Mucosa of stomach (tissue), 1 donor: ENCODE data around the gene GPR68.
"Not testable (repeated sequence)": the region's sequence is repeated elsewhere in the genome, so short reads cannot be mapped to it uniquely, and the experiment has no call there.

Experiments used
- H3K27me3 ChIP-seq: one replicate; pipeline ENCODE4 v1.7.0; 2013; ENCODE audit warnings: mild to moderate bottlenecking, low read length; ENCODE audit not compliant: control insufficient read depth, insufficient read depth
- H3K36me3 ChIP-seq: one replicate; pipeline ENCODE4 v1.7.0; 2013; ENCODE audit warnings: low read length; ENCODE audit not compliant: control insufficient read depth, insufficient read depth
- H3K4me1 ChIP-seq: one replicate; pipeline ENCODE4 v1.7.0; 2013; ENCODE audit warnings: mild to moderate bottlenecking, low read length; ENCODE audit not compliant: control insufficient read depth, insufficient read depth
- H3K4me3 ChIP-seq: one replicate; pipeline ENCODE4 v1.7.0; 2013; ENCODE audit warnings: low read length
- H3K9ac ChIP-seq: one replicate; pipeline ENCODE4 v1.7.0; 2013; ENCODE audit warnings: mild to moderate bottlenecking, low read length, moderate library complexity
- H3K9me3 ChIP-seq: one replicate; pipeline ENCODE4 v1.7.0; 2013; ENCODE audit warnings: mild to moderate bottlenecking, low read length, moderate library complexity; ENCODE audit not compliant: control insufficient read depth
- donor health status: Pancreatic carcinoma.

The GPR68 gene

GRCh38 chr14:91219517-91220389 lies 24.8 kb downstream of the GPR68 start:
- no peaks in the 10 kb centered on the region for H3K27me3 ChIP-seq
- no peaks in the 10 kb centered on the region for H3K9me3 ChIP-seq
- H3K4me1 ChIP-seq = no peaks in the 10 kb centered on the region
- no peak overlapping the region for H3K4me3 ChIP-seq
- no peak overlapping the region for H3K9ac ChIP-seq
- peaks cover 9% of the 10 kb centered on the region for H3K36me3 ChIP-seq

GRCh38 chr14:91218014-91218413 lies 26.5 kb downstream of the GPR68 start:
- no peaks in the 10 kb centered on the region for H3K9me3 ChIP-seq
- no peaks in the 10 kb centered on the region for H3K4me1 ChIP-seq
- H3K9ac ChIP-seq = no peak overlapping the region
- no peak overlapping the region for H3K4me3 ChIP-seq
- peaks cover 9% of the 10 kb centered on the region for H3K36me3 ChIP-seq
- H3K27me3 ChIP-seq = no peaks in the 10 kb centered on the region

- H3K36me3 ChIP-seq = peaks cover 9% of the 10 kb centered on the region
Observed at GRCh38 chr14:91216731-91217226, 27.7 kb downstream of the GPR68 start.

GRCh38 chr14:91215381-91215780 lies 29.1 kb downstream of the GPR68 start:
- H3K9ac ChIP-seq = no peak overlapping the region
- peaks cover 9% of the 10 kb centered on the region for H3K36me3 ChIP-seq
- no peaks in the 10 kb centered on the region for H3K9me3 ChIP-seq

More at GRCh38 chr14:91216731-91217226, 27.7 kb downstream of the GPR68 start:
- Histone ChIP-seq H3K27me3 (no peaks in the 10 kb centered on the region), H3K9ac (no peak overlapping the region), H3K4me1 (no peaks in the 10 kb centered on the region), H3K9me3 (no peaks in the 10 kb centered on the region), H3K4me3 (no peak overlapping the region)

GRCh38 chr14:91214306-91214705 lies 30.2 kb downstream of the GPR68 start:
- H3K9me3 ChIP-seq = no peaks in the 10 kb centered on the region
- no peaks in the 10 kb centered on the region for H3K4me1 ChIP-seq
- H3K9ac ChIP-seq = no peak overlapping the region
- H3K36me3 ChIP-seq = peaks cover 9% of the 10 kb centered on the region
- no peaks in the 10 kb centered on the region for H3K27me3 ChIP-seq
- H3K4me3 ChIP-seq = no peak overlapping the region

More at GRCh38 chr14:91215381-91215780, 29.1 kb downstream of the GPR68 start:
- Histone ChIP-seq H3K4me3 (no peak overlapping the region), H3K4me1 (no peaks in the 10 kb centered on the region), H3K27me3 (no peaks in the 10 kb centered on the region)

- Histone ChIP-seq H3K36me3 (peaks cover 5% of the 10 kb centered on the region), H3K4me1 (no peaks in the 10 kb centered on the region), H3K27me3 (no peaks in the 10 kb centered on the region), H3K4me3 (no peak overlapping the region), H3K9me3 (no peaks in the 10 kb centered on the region), H3K9ac (no peak overlapping the region)
Observed at GRCh38 chr14:91211017-91211416, 33.5 kb downstream of the GPR68 start.

- Histone ChIP-seq H3K27me3 (no peaks in the 10 kb centered on the region), H3K4me3 (no peak overlapping the region), H3K9ac (no peak overlapping the region), H3K36me3 (peaks cover 7% of the 10 kb centered on the region), H3K4me1 (peaks cover 6% of the 10 kb centered on the region), H3K9me3 (no peaks in the 10 kb centered on the region)
Observed at GRCh38 chr14:91207008-91207407, 37.5 kb downstream of the GPR68 start.

- Histone ChIP-seq H3K9me3 (no peaks in the 10 kb centered on the region), H3K4me3 (no peak overlapping the region), H3K27me3 (no peaks in the 10 kb centered on the region), H3K36me3 (peaks cover 7% of the 10 kb centered on the region), H3K9ac (no peak overlapping the region), H3K4me1 (peaks cover 6% of the 10 kb centered on the region)
Observed at GRCh38 chr14:91205459-91205858, 39.0 kb downstream of the GPR68 start.

GRCh38 chr14:91204657-91205056 lies 39.8 kb downstream of the GPR68 start:
- Histone ChIP-seq H3K36me3 (peaks cover 12% of the 10 kb centered on the region), H3K4me1 (peaks cover 6% of the 10 kb centered on the region)

GRCh38 chr14:91202234-91202974 lies 42.1 kb downstream of the GPR68 start:
- Histone ChIP-seq H3K4me3 (no peak overlapping the region), H3K4me1 (peaks cover 6% of the 10 kb centered on the region), H3K27me3 (no peaks in the 10 kb centered on the region), H3K9me3 (no peaks in the 10 kb centered on the region), H3K36me3 (peaks cover 23% of the 10 kb centered on the region), H3K9ac (no peak overlapping the region)

More at GRCh38 chr14:91204657-91205056, 39.8 kb downstream of the GPR68 start:
- H3K9me3 ChIP-seq = no peaks in the 10 kb centered on the region
- no peak overlapping the region for H3K4me3 ChIP-seq
- no peaks in the 10 kb centered on the region for H3K27me3 ChIP-seq
- H3K9ac ChIP-seq = no peak overlapping the region

GRCh38 chr14:91200802-91201201 lies 43.7 kb downstream of the GPR68 start:
- H3K36me3 ChIP-seq = peaks cover 23% of the 10 kb centered on the region

GRCh38 chr14:91197631-91198030 lies 46.9 kb downstream of the GPR68 start:
- peaks cover 15% of the 10 kb centered on the region for H3K36me3 ChIP-seq

More at GRCh38 chr14:91200802-91201201, 43.7 kb downstream of the GPR68 start:
- not testable (repeated sequence) for H3K27me3 ChIP-seq, H3K4me3 ChIP-seq, H3K9ac ChIP-seq, H3K4me1 ChIP-seq, H3K9me3 ChIP-seq

More at GRCh38 chr14:91197631-91198030, 46.9 kb downstream of the GPR68 start:
- Histone ChIP-seq H3K4me3 (no peak overlapping the region), H3K9me3 (no peaks in the 10 kb centered on the region), H3K9ac (no peak overlapping the region), H3K27me3 (no peaks in the 10 kb centered on the region), H3K4me1 (peaks cover 6% of the 10 kb centered on the region)
